Measurements from ENCODE around the gene FRY.

DNA sequence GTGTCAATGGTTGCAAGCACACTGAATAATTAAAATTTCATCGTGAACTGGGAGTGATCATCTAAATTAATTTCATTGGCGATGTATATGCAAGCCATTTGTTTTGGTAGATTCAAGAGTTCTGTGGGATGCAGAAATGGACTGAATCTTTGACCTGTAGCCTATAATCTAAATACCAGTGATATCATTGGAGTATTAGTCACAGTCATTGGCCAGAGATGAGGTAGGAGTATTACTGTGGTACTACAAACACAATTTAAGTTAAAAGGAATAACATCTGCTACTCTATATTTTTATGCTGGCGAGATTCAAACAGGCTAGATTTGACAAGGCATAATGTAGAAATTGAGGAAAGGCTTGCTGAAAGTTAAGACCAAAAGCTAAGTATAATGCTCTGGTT is 14.0 kb downstream of the FRY start:
- no peak for TF ChIP-seq ZNF670 (CRISPR knock-in tag; IDR thresholded peaks at IDR 0.05; ENCODE audit: borderline replicate concordance)
- no peak for TF ChIP-seq ZFP36L2 (CRISPR knock-in tag; IDR thresholded peaks at IDR 0.05)
- no peak for TF ChIP-seq CTCF (CRISPR knock-in tag; IDR thresholded peaks at IDR 0.05)
- TF ChIP-seq ZNF317 (CRISPR knock-in tag; IDR thresholded peaks at IDR 0.05): no peak
- no peak for TF ChIP-seq CBX2 (IDR thresholded peaks at IDR 0.05; ENCODE audit: low read depth, low read length)
- TF ChIP-seq CBX2 (CRISPR knock-in tag; IDR thresholded peaks at IDR 0.05; ENCODE audit: low read depth): no peak
- no peak for TF ChIP-seq TCF7 (IDR thresholded peaks at IDR 0.05; ENCODE audit: low read depth)
- no peak for TF ChIP-seq SOX13 (IDR thresholded peaks at IDR 0.05)
- TF ChIP-seq SOX13 (CRISPR knock-in tag; conservative IDR thresholded peaks at IDR 0.05 in 1 of 2, IDR thresholded peaks at IDR 0.05 in 1 of 2): no peak
- TF ChIP-seq PHF8 (CRISPR knock-in tag; IDR thresholded peaks at IDR 0.05): no peak
- no peak for TF ChIP-seq HNRNPK (IDR thresholded peaks at IDR 0.05; ENCODE audit: low read depth, low read length, poor library complexity, severe bottlenecking)

Data from HepG2 (cell line).